ENCODE measurements around the gene SRRM2.

DNA sequence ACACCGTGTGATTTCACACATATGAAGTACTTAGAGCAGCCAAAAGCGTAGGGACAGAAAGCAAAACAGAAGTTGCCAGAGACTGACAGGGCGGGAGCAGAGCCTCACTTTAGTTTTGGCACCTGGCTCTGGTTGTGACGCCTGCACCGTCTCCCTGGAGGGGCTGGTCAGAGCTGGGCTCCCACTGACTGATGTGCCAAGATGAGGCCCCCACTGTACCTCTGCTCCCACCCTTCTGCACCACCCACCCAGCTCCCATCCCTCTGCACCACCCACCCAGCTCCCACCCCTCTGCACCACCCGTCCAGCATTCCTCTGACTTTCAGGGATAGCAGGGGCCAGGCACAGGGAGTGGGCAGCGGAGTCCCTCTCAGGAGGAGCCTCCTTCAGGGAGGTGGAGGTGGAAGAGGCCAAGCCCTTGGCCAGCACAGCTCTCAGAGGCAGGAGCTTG, 61.4 kb downstream of the SRRM2 start:
- TF ChIP-seq, protein P1, sequence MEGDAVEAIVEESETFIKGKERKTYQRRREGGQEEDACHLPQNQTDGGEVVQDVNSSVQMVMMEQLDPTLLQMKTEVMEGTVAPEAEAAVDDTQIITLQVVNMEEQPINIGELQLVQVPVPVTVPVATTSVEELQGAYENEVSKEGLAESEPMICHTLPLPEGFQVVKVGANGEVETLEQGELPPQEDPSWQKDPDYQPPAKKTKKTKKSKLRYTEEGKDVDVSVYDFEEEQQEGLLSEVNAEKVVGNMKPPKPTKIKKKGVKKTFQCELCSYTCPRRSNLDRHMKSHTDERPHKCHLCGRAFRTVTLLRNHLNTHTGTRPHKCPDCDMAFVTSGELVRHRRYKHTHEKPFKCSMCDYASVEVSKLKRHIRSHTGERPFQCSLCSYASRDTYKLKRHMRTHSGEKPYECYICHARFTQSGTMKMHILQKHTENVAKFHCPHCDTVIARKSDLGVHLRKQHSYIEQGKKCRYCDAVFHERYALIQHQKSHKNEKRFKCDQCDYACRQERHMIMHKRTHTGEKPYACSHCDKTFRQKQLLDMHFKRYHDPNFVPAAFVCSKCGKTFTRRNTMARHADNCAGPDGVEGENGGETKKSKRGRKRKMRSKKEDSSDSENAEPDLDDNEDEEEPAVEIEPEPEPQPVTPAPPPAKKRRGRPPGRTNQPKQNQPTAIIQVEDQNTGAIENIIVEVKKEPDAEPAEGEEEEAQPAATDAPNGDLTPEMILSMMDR (optimal IDR thresholded peaks at IDR 0.05 in 1 of 3, IDR thresholded peaks at IDR 0.05 in 1 of 3, conservative IDR thresholded peaks at IDR 0.05 in 1 of 3; ENCODE audit: extremely low read depth in 1 of 3, insufficient read depth in 2 of 3, low read length in 3 of 3), result no peak
- no peak for TF ChIP-seq EZH2 (IDR thresholded peaks at IDR 0.05; ENCODE audit: low read length)

Data from keratinocyte (primary cell).